OCI-LY3 (cell line): Measurements from ENCODE around the gene SSBP2.

Experiments
- EZH2phosphoT487 ChIP-seq: fragments of 200-600 bp; shearing (Covaris generic); IDR thresholded peaks from 2 replicates; pipeline ENCODE4 v1.6.1; 2018; ENCODE audit warnings: antibody characterized with exemption, mixed run types, low read depth
- TF ChIP-seq, protein P1 (sequence below): fragments of 200-600, 300-600 bp; sonication (generic); IDR thresholded peaks from 2 replicates; pipeline ENCODE4 v1.5.1; 2014; ENCODE audit warnings: antibody characterized with exemption, low read length, low read depth

DNA sequence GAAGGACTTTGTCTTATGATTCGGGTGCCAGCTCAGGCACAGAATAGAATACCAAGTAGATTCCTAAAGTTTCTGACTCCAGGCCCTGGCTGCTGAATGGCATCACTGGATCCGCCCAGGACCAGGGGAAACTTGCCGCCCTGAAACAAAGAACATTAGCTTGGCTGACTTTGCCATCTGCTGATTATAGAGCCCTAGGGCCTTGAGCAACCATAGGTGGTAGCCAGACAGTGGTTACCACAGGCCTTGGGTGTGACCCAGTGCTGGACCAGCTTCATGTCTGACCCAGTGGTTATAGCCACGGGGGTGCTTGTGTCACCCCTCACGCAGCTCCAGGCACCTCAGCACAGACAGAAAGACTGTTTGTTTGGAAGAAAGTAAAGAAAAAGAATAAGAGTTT, 62.7 kb downstream of the SSBP2 start:
- TF ChIP-seq, protein P1, sequence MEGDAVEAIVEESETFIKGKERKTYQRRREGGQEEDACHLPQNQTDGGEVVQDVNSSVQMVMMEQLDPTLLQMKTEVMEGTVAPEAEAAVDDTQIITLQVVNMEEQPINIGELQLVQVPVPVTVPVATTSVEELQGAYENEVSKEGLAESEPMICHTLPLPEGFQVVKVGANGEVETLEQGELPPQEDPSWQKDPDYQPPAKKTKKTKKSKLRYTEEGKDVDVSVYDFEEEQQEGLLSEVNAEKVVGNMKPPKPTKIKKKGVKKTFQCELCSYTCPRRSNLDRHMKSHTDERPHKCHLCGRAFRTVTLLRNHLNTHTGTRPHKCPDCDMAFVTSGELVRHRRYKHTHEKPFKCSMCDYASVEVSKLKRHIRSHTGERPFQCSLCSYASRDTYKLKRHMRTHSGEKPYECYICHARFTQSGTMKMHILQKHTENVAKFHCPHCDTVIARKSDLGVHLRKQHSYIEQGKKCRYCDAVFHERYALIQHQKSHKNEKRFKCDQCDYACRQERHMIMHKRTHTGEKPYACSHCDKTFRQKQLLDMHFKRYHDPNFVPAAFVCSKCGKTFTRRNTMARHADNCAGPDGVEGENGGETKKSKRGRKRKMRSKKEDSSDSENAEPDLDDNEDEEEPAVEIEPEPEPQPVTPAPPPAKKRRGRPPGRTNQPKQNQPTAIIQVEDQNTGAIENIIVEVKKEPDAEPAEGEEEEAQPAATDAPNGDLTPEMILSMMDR: no peak
- no peak for TF ChIP-seq EZH2phosphoT487
